Activated B cell treated with CpG ODN at 0.5 μM for 24 hours (primary cell): Measurements from ENCODE around the gene LCN10. TPM values are rescaled to one million over a fixed set of nuclear protein-coding genes. Genes with fewer than 3 reads are reported as not detected.

ENCODE experiments used
- ATAC-seq: fragments of 200-7000 bp; cut with Tn5 transposase; one replicate; pipeline ENCODE4 v1.10.0; 2021; ENCODE audit warnings: low read depth, mild to moderate bottlenecking, moderate library complexity
- CTCF ChIA-PET: fragments of 350-600 bp; sonication (Branson Sonifier 250); formaldehyde crosslinking; loops from one replicate; lab custom pipeline; 2021; ENCODE audit warnings: antibody characterized with exemption; lab: Charles Lee
- POLR2A ChIA-PET: fragments of 350-600 bp; sonication (Branson Sonifier 250); formaldehyde crosslinking; loops from one replicate; lab custom pipeline; 2021; ENCODE audit warnings: antibody characterized with exemption; lab: Charles Lee
- DNase-seq: peaks from one replicate; pipeline ENCODE4 v3.0.0; 2022
- H3K27ac Mint-ChIP-seq: one replicate; pipeline ENCODE4 v1.8.0; 2020; ENCODE audit warnings: mixed read lengths
- H3K27me3 Mint-ChIP-seq: one replicate; pipeline ENCODE4 v1.8.0; 2021; ENCODE audit warnings: mixed read lengths
- H3K36me3 Mint-ChIP-seq: one replicate; pipeline ENCODE4 v1.8.0; 2021; ENCODE audit warnings: low read depth, mixed read lengths
- H3K4me1 Mint-ChIP-seq: one replicate; pipeline ENCODE4 v1.8.0; 2021; ENCODE audit warnings: mixed read lengths
- H3K4me3 Mint-ChIP-seq: one replicate; pipeline ENCODE4 v1.8.0; 2020; ENCODE audit warnings: mild to moderate bottlenecking, mixed read lengths
- H3K9me3 Mint-ChIP-seq: one replicate; pipeline ENCODE4 v1.8.0; 2020; ENCODE audit warnings: mixed read lengths
- CTCF ChIP-seq: fragments of 200-600 bp; IDR thresholded peaks from one replicate; pipeline ENCODE4 v1.8.0; 2022; ENCODE audit warnings: antibody characterized with exemption, mild to moderate bottlenecking
- intact Hi-C: fragments of 100-400 bp; cut with micrococcal nuclease; formaldehyde crosslinking; loops from one replicate; pipeline ENCODE4 v1.15.1; 2024
- total RNA-seq: library from RNA; stranded (reverse); gene quantifications from 2 replicates; pipeline ENCODE4 v1.2.3, GENCODE V29; 2022

LCN10 gene
- total RNA-seq, 1 donor from 2014 or later: 15.9 TPM

DNA sequence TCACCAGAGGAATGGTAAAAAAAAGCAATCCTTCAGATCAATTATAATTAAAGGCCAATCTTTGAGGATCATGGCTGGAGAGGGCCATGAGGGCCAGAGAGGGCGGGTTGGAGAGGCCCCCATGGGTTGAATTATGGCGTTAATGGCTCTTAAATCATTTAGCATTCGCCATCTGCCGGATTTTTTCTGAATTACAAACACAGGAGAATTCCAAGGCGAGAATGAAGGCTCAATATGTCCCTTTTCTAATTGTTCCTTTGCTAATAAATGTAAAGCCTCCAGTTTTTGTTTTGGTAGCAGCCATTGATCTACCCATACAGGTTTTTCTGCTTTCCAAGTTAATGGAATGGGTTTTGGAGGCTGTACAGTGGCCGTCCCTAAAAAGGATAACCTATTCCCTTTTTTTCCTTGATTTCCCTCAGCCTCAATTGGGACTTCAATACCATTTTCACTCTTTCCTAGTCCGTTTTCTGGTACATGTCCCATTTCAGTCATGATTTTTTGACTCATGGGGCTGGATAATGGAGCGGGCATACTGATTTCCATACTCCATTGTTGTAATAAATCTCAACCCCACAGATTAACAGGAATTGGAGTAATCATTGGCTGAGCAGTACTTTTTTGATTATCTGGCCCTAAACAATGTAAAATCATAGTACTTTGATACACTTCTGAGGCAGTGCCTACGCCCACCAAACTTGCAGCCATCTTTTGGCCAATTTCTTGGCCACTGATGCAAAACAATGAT lies 41.7 kb upstream of the LCN10 start:
- ATAC-seq: no peak
- intact Hi-C loops: loop anchor here (1.0 kb wide), 1 partner anchor 18 kb away; no protein-coding TSS in a partner anchor
- H3K36me3 Mint-ChIP-seq: no peaks in the 10 kb centered on the region
- peaks cover 15% of the 10 kb centered on the region for H3K4me1 Mint-ChIP-seq
- no peak overlapping the region for H3K4me3 Mint-ChIP-seq
- TF ChIP-seq CTCF: no peak
- H3K9me3 Mint-ChIP-seq: no peaks in the 10 kb centered on the region
- DNase-seq: no peak
- ChIA-PET POLR2A (interaction anchor here (1.5 kb wide), 1 partner anchor 57 kb away, joined by 4 read pairs; no protein-coding TSS in a partner anchor), CTCF (interaction anchor here (0.7 to 6.8 kb wide), 3 partner anchors 14 to 251 kb away, joined by 3 to 58 read pairs (median 3); no protein-coding TSS in a partner anchor)
- H3K27me3 Mint-ChIP-seq: no peaks in the 10 kb centered on the region
- H3K27ac Mint-ChIP-seq: no peak overlapping the region

DNA sequence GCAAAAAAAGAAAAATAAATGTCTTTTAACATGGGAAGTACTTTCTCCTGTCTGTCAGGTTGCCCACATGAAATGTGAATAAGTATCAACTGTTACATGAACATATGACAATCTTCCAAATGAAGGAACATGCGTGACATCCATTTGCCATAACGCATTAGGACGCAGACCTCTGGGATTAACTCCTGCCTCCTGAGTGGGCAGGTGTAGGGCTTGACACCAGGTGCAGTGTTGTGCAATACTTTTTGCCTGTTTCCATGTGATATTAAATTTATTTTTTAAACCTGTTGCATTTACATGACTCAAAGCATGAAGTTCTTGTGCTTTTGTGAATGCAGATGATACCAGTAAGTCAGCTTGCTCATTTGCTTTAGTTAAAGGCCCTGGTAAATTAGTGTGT lies 39.7 kb upstream of the LCN10 start:
- peaks cover 15% of the 10 kb centered on the region for H3K27me3 Mint-ChIP-seq
- peaks cover 11% of the 10 kb centered on the region for H3K4me1 Mint-ChIP-seq
- ChIA-PET POLR2A (no interaction called here), CTCF (no interaction called here)
- intact Hi-C loops: no loop called here
- H3K9me3 Mint-ChIP-seq: no peaks in the 10 kb centered on the region
- TF ChIP-seq CTCF: no peak
- DNase-seq (no peak), ATAC-seq (no peak)
- no peak overlapping the region for H3K4me3 Mint-ChIP-seq
- H3K36me3 Mint-ChIP-seq: no peaks in the 10 kb centered on the region
- no peak overlapping the region for H3K27ac Mint-ChIP-seq

DNA sequence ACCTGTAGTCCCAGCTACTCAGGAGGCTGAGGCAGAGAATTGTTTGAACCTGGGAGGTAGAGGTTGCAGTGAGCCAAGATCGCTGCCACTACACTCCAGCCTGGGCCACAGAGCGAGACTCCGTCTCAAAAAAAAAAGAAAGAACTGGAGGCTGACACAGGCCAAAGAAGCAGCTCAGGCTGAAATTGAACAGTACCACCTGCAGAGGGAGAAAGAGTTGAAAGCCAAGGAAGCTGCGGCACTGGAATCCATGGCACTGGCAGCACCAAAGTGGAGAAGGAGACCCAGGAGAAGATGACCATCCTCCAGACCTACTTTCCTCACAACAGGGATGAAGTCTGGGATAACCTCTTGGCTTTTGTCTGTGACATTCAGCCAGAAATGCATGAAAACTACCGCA lies 37.1 kb upstream of the LCN10 start:
- POLR2A ChIA-PET: no interaction called here
- no peak for TF ChIP-seq CTCF
- intact Hi-C loops: no loop called here
- no peak for DNase-seq
- Mint-ChIP-seq H3K27me3 (peaks cover 18% of the 10 kb centered on the region), H3K9me3 (no peaks in the 10 kb centered on the region), H3K4me1 (peaks cover 8% of the 10 kb centered on the region), H3K36me3 (no peaks in the 10 kb centered on the region), H3K27ac (no peak overlapping the region), H3K4me3 (no peak overlapping the region)
- CTCF ChIA-PET: no interaction called here
- no peak for ATAC-seq

- peaks cover 4% of the 10 kb centered on the region for H3K9me3 Mint-ChIP-seq
- ChIA-PET CTCF (interaction anchor here (1.2 to 2.3 kb wide), 5 partner anchors 9 to 269 kb away, joined by 3 to 15 read pairs (median 6); partner anchors contain the start of gene NPDC1), POLR2A (interaction anchor here (0.7 to 1.6 kb wide), 3 partner anchors 30 to 258 kb away, joined by 3 to 4 read pairs (median 3); partner anchors contain the start of gene RABL6)
- DNase-seq: no peak
- peaks cover 5% of the 10 kb centered on the region for H3K4me1 Mint-ChIP-seq
- no peak for TF ChIP-seq CTCF
- H3K27ac Mint-ChIP-seq: no peak overlapping the region
- ATAC-seq: no peak
- no peak overlapping the region for H3K4me3 Mint-ChIP-seq
- no peaks in the 10 kb centered on the region for H3K36me3 Mint-ChIP-seq
- H3K27me3 Mint-ChIP-seq: peaks cover 18% of the 10 kb centered on the region
- intact Hi-C loops: no loop called here
Measured at GRCh38 chr9:136777359-136777758, 34.6 kb upstream of the LCN10 start.

DNA sequence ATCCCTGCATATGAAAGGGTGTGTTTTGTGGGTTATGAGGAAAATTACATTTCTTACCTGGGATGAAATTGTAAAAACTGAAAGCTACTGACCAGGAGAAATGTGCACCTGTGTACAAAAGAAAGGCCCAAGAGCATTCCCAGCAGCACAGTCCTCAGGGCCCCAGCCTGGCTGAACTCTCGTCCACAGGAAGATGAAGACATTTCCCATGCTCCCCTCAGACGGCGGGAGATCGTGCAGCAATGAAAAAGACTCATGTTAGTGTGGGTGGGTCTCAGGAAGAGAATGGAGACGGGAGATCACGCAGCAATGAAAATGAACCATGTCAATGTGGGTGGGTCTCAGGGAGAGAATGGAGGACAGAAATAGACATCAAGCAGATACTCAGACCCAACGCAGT lies 34.2 kb upstream of the LCN10 start:
- no peak overlapping the region for H3K27ac Mint-ChIP-seq
- ChIA-PET POLR2A (no interaction called here), CTCF (interaction anchor here (1.2 to 2.3 kb wide), 4 partner anchors 10 to 258 kb away, joined by 3 to 15 read pairs (median 7); no protein-coding TSS in a partner anchor)
- no peak for TF ChIP-seq CTCF
- DNase-seq (no peak), ATAC-seq (no peak)
- peaks cover 18% of the 10 kb centered on the region for H3K27me3 Mint-ChIP-seq
- peaks cover 5% of the 10 kb centered on the region for H3K4me1 Mint-ChIP-seq
- no peaks in the 10 kb centered on the region for H3K36me3 Mint-ChIP-seq
- intact Hi-C loops: no loop called here
- no peak overlapping the region for H3K4me3 Mint-ChIP-seq
- H3K9me3 Mint-ChIP-seq: peaks cover 4% of the 10 kb centered on the region
